ENCODE data around the gene DAPK2.

Gene DAPK2

DNA sequence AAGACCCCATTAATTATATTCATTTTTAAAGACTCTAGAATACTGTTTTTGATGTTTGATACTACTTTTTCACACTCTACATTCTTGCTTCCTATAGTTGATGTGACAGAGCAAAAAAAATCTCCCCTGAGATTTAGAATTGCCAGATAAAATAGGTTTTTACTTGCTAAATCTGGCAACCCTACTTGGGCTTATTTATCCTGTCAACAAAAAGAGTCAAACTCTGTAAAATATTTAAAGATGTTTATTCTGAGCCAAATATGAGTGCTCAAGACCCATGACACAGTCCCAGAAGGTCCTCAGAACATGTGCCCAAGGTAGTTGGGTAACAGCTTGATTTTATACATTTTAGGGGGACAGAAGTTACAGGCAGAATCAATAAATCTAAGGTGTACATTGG is 72.3 kb downstream of the DAPK2 start:
- TF ChIP-seq TEAD4 (IDR thresholded peaks at IDR 0.05): no peak

DNA sequence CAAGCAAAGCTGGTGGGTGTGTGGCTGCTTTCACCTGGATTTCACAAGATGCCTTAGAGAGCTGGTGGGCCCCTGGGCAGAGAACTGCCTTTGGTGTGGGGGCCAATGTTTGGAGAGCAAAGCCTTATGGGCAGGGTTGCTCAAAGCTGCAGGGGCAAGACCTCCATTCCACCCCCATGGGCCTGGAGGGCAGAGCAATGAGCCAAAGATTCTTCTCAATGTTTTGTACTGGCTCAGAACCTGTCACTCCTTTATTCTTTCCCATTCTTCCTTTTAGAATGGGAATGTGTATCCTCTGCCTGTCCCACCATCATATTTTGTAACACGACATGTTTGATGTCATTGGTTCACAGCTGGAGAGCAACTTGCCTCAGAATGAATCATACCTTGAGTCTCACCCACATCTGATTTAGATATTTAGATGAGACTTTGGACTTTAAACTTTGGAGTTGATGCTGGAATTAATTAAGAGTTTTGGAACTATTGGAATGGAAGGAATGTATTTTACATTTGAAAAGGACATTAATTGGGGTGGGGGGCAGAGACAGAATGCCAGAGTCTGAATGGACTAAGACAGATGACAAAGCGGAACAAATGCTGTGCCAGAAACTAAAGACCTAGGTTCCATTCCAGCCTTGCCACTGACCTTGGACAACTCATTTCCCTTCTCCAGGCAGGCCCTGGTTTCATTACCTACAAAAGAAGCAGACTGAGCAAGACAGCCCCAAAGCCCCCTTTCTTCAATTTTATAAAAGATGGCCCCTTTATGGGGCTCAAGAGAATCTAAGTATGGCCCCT is 72.9 kb downstream of the DAPK2 start:
- TF ChIP-seq, protein P1, sequence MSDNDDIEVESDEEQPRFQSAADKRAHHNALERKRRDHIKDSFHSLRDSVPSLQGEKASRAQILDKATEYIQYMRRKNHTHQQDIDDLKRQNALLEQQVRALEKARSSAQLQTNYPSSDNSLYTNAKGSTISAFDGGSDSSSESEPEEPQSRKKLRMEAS (IDR thresholded peaks at IDR 0.05): no peak
- TF ChIP-seq CEBPB (IDR thresholded peaks at IDR 0.05) (no peak), ZBTB7A (IDR thresholded peaks at IDR 0.05; ENCODE audit: low read depth) (no peak), TAF1 (IDR thresholded peaks at IDR 0.05; ENCODE audit: low read depth) (no peak), EP300 (IDR thresholded peaks at IDR 0.05; ENCODE audit: borderline replicate concordance) (no peak), RAD21 (IDR thresholded peaks at IDR 0.05; ENCODE audit: low read depth) (no peak), FOXM1 (IDR thresholded peaks at IDR 0.05; ENCODE audit: borderline replicate concordance, low read depth) (no peak), USF1 (IDR thresholded peaks at IDR 0.05) (no peak), YY1 (IDR thresholded peaks at IDR 0.05; ENCODE audit: low read depth) (no peak), NFIC (IDR thresholded peaks at IDR 0.05) (no peak), CREB1 (IDR thresholded peaks at IDR 0.05; ENCODE audit: low read depth) (no peak), TCF12 (IDR thresholded peaks at IDR 0.05; ENCODE audit: low read depth) (no peak), EGR1 (IDR thresholded peaks at IDR 0.05) (no peak), TEAD4 (IDR thresholded peaks at IDR 0.05) (no peak)
- TF ChIP-seq, protein P2, sequence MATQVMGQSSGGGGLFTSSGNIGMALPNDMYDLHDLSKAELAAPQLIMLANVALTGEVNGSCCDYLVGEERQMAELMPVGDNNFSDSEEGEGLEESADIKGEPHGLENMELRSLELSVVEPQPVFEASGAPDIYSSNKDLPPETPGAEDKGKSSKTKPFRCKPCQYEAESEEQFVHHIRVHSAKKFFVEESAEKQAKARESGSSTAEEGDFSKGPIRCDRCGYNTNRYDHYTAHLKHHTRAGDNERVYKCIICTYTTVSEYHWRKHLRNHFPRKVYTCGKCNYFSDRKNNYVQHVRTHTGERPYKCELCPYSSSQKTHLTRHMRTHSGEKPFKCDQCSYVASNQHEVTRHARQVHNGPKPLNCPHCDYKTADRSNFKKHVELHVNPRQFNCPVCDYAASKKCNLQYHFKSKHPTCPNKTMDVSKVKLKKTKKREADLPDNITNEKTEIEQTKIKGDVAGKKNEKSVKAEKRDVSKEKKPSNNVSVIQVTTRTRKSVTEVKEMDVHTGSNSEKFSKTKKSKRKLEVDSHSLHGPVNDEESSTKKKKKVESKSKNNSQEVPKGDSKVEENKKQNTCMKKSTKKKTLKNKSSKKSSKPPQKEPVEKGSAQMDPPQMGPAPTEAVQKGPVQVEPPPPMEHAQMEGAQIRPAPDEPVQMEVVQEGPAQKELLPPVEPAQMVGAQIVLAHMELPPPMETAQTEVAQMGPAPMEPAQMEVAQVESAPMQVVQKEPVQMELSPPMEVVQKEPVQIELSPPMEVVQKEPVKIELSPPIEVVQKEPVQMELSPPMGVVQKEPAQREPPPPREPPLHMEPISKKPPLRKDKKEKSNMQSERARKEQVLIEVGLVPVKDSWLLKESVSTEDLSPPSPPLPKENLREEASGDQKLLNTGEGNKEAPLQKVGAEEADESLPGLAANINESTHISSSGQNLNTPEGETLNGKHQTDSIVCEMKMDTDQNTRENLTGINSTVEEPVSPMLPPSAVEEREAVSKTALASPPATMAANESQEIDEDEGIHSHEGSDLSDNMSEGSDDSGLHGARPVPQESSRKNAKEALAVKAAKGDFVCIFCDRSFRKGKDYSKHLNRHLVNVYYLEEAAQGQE (IDR thresholded peaks at IDR 0.05; ENCODE audit: low read depth): no peak

GRCh38 chr15:63972801-63973200 is 73.5 kb downstream of the DAPK2 start:
- TF ChIP-seq USF1 (IDR thresholded peaks at IDR 0.05) (no peak), TCF12 (IDR thresholded peaks at IDR 0.05; ENCODE audit: low read depth) (peak; percentile 38; the same call in 1 of the 2 replicates), NFIC (IDR thresholded peaks at IDR 0.05) (peak; percentile 24; the same call in 1 of the 2 replicates), YY1 (IDR thresholded peaks at IDR 0.05; ENCODE audit: low read depth) (no peak), EP300 (IDR thresholded peaks at IDR 0.05; ENCODE audit: borderline replicate concordance) (peak; percentile 47; the same call in 1 of the 2 replicates)
- TF ChIP-seq, protein P2 (IDR thresholded peaks at IDR 0.05; ENCODE audit: low read depth): no peak

- TF ChIP-seq ZBTB7A (IDR thresholded peaks at IDR 0.05; ENCODE audit: low read depth): no peak
- TF ChIP-seq, protein P1 (IDR thresholded peaks at IDR 0.05): no peak
- no peak for TF ChIP-seq YY1 (IDR thresholded peaks at IDR 0.05; ENCODE audit: low read depth)
- TF ChIP-seq EGR1 (IDR thresholded peaks at IDR 0.05): no peak
- TF ChIP-seq RAD21 (IDR thresholded peaks at IDR 0.05; ENCODE audit: low read depth): no peak
- TF ChIP-seq USF1 (IDR thresholded peaks at IDR 0.05): no peak
- TF ChIP-seq CEBPB (IDR thresholded peaks at IDR 0.05): no peak
- no peak for TF ChIP-seq CREB1 (IDR thresholded peaks at IDR 0.05; ENCODE audit: low read depth)
- TF ChIP-seq NFIC (IDR thresholded peaks at IDR 0.05): no peak
- TF ChIP-seq TCF12 (IDR thresholded peaks at IDR 0.05; ENCODE audit: low read depth): no peak
- no peak for TF ChIP-seq TEAD4 (IDR thresholded peaks at IDR 0.05)
- TF ChIP-seq EP300 (IDR thresholded peaks at IDR 0.05; ENCODE audit: borderline replicate concordance): no peak
- TF ChIP-seq TAF1 (IDR thresholded peaks at IDR 0.05; ENCODE audit: low read depth): no peak
Observed at GRCh38 chr15:63971904-63972303, 74.4 kb downstream of the DAPK2 start.

- TF ChIP-seq, protein P2 (IDR thresholded peaks at IDR 0.05; ENCODE audit: low read depth): no peak
Observed at GRCh38 chr15:63971427-63971805, 74.9 kb downstream of the DAPK2 start.

Data from Ishikawa (cell line).